Liver (tissue), 10 donors: ENCODE data around the gene KHSRP. TPM values are rescaled to one million over a fixed set of nuclear protein-coding genes. Genes with fewer than 3 reads are reported as not detected.

Experiments used
- DNase-seq: peaks from one replicate; pipeline ENCODE4 v3.0.0-alpha.2; 2017; ENCODE audit warnings: low spot score
- H3K27ac ChIP-seq, 2 donors: one replicate each; pipeline ENCODE4 v1.7.0; 2013; ENCODE audit warnings: inconsistent platforms in 2 of 2, low read length in 2 of 2, control low read depth in 1 of 2, low read depth in 1 of 2, mild to moderate bottlenecking in 1 of 2
- H3K27me3 ChIP-seq, 4 donors: one replicate each; pipeline versions ENCODE4 v1.6.1 to v1.7.0; 2013; ENCODE audit warnings: low read length in 3 of 4, inconsistent platforms in 1 of 4, mild to moderate bottlenecking in 1 of 4, moderate library complexity in 1 of 4; ENCODE audit not compliant: control insufficient read depth in 4 of 4, insufficient read depth in 4 of 4
- H3K36me3 ChIP-seq, 4 donors: one replicate each; pipeline versions ENCODE4 v1.6.1 to v1.7.0; 2013; ENCODE audit warnings: low read length in 3 of 4, mild to moderate bottlenecking in 3 of 4, low read depth in 1 of 4, moderate library complexity in 1 of 4; ENCODE audit not compliant: control insufficient read depth in 4 of 4, insufficient read depth in 3 of 4
- H3K4me1 ChIP-seq, 4 donors: one replicate each; pipeline versions ENCODE4 v1.6.1 to v1.7.0; 2013; ENCODE audit warnings: low read length in 3 of 4, mild to moderate bottlenecking in 3 of 4, moderate library complexity in 1 of 4; ENCODE audit not compliant: control insufficient read depth in 4 of 4, insufficient read depth in 4 of 4
- H3K4me3 ChIP-seq, 3 donors: one replicate each; pipeline versions ENCODE4 v1.6.1 to v1.7.0; 2013; ENCODE audit warnings: low read length in 3 of 3, control low read depth in 1 of 3, low read depth in 1 of 3, mild to moderate bottlenecking in 1 of 3
- H3K9ac ChIP-seq, 2 donors: one replicate each; pipeline ENCODE4 v1.7.0; 2013; ENCODE audit warnings: low read length in 2 of 2, mild to moderate bottlenecking in 2 of 2, moderate library complexity in 2 of 2, control low read depth in 1 of 2, low read depth in 1 of 2
- H3K9me3 ChIP-seq, 4 donors: one replicate each; pipeline versions ENCODE4 v1.6.1 to v1.7.0; 2013; ENCODE audit warnings: low read length in 3 of 4; ENCODE audit not compliant: control insufficient read depth in 4 of 4
- EGR1 ChIP-seq, 2 donors: IDR thresholded peaks; 2 replicates each; pipeline ENCODE4 v1.6.1; 2016 to 2018; ENCODE audit warnings: antibody characterized with exemption in 2 of 2, low read depth in 2 of 2
- FOXA1 ChIP-seq: IDR thresholded peaks from 2 replicates; pipeline ENCODE4 v1.6.1; 2016; ENCODE audit warnings: antibody characterized with exemption
- FOXA2 ChIP-seq: IDR thresholded peaks from 2 replicates; pipeline ENCODE4 v1.6.1; 2016; ENCODE audit warnings: antibody characterized with exemption
- GABPA ChIP-seq, 2 donors: IDR thresholded peaks in 1 of 2; conservative IDR thresholded peaks in 1 of 2; 2 replicates each; pipeline ENCODE4 v1.6.1; 2016; ENCODE audit warnings: antibody characterized with exemption in 2 of 2, mild to moderate bottlenecking in 1 of 2, moderate library complexity in 1 of 2
- HNF4A ChIP-seq, 2 donors: conservative IDR thresholded peaks; 2 replicates each; pipeline ENCODE4 v1.6.1; 2016; ENCODE audit warnings: antibody characterized with exemption in 2 of 2, mild to moderate bottlenecking in 2 of 2
- JUND ChIP-seq, 2 donors: IDR thresholded peaks; 2 replicates each; pipeline ENCODE4 v1.6.1; 2016; ENCODE audit warnings: antibody characterized with exemption in 2 of 2
- NR2F2 ChIP-seq: IDR thresholded peaks from 2 replicates; pipeline ENCODE4 v1.6.1; 2016; ENCODE audit warnings: antibody characterized with exemption
- REST ChIP-seq: IDR thresholded peaks from 2 replicates; pipeline ENCODE4 v1.6.1; 2016; ENCODE audit warnings: antibody characterized with exemption, mild to moderate bottlenecking
- RXRA ChIP-seq, 2 donors: IDR thresholded peaks; 2 replicates each; pipeline ENCODE4 v1.6.1; 2017 to 2018; ENCODE audit warnings: antibody characterized with exemption in 2 of 2, mild to moderate bottlenecking in 1 of 2
- SP1 ChIP-seq: IDR thresholded peaks from 2 replicates; pipeline ENCODE4 v1.6.1; 2018; ENCODE audit warnings: antibody characterized with exemption, mild to moderate bottlenecking
- YY1 ChIP-seq: IDR thresholded peaks from 2 replicates; pipeline ENCODE4 v1.6.1; 2016; ENCODE audit warnings: antibody characterized with exemption, mild to moderate bottlenecking
- WGBS: extraction: QIAGEN DNeasy Blood & Tissue Kit; methylation state at CpG from one replicate; pipeline ENCODE4 v1.1.7; 2013; 5-methylcytosine and 5-hydroxymethylcytosine counted together
- polyA plus RNA-seq, 2 donors: library from polyadenylated mRNA; stranded (reverse) in 1 of 2; unstranded in 1 of 2; fragments of 200-250 nt in 1 of 2; fragments of >200 nt in 1 of 2; fragmentation: Nextera tagmentation in 1 of 2; extraction: Ambion mirVana in 1 of 2; gene quantifications; one replicate each; pipeline versions ENCODE4 v1.2.1 to v1.2.3, GENCODE V29; 2013 to 2015
- small RNA-seq: library from RNA; depleted of rRNA; stranded (forward); fragments of <200 nt; gene quantifications from one replicate; pipeline ENCODE3, GENCODE V24; 2014
- total RNA-seq, 2 donors: library from RNA; depleted of rRNA; stranded (reverse); fragments of >200 nt; gene quantifications; one replicate each; pipeline ENCODE4 v1.2.3, GENCODE V29; 2014
- TF ChIP-seq, protein P1 (sequence below): IDR thresholded peaks from 2 replicates; pipeline ENCODE4 v1.6.1; 2016; ENCODE audit warnings: antibody characterized with exemption
- TF ChIP-seq, protein P2 (sequence below): IDR thresholded peaks from 2 replicates; pipeline ENCODE4 v1.6.1; 2016; ENCODE audit warnings: antibody characterized with exemption
- TF ChIP-seq, protein P3 (sequence below): fragments of 150-350 bp; IDR thresholded peaks from 2 replicates; pipeline ENCODE4 v1.5.1; 2017; ENCODE audit warnings: improper control_type of control experiment, low read depth, low read length; ENCODE audit not compliant: missing input control
- TF ChIP-seq, protein P4 (sequence below): IDR thresholded peaks from 2 replicates; pipeline ENCODE4 v1.6.1; 2016; ENCODE audit warnings: antibody characterized with exemption
- donor health status: healthy.
- donor health status: healthy.
- donor health status: healthy.
- donor health status: healthy.
- donor health status: healthy.

KHSRP gene
- total and polyA plus RNA-seq, 4 donors: 8.0 to 132 (median 66.1) TPM

DNA sequence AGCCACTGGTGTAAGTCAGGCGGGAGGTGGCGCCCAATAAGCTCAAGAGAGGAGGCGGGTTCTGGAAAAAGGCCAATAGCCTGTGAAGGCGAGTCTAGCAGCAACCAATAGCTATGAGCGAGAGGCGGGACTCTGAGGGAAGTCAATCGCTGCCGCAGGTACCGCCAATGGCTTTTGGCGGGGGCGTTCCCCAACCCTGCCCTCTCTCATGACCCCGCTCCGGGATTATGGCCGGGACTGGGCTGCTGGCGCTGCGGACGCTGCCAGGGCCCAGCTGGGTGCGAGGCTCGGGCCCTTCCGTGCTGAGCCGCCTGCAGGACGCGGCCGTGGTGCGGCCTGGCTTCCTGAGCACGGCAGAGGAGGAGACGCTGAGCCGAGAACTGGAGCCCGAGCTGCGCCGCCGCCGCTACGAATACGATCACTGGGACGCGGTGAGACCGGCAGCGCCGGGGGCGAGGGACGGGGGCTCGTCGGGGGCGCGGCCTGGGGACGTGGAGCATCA is 52.0 kb downstream of the KHSRP start, which contains the start of gene ALKBH7:
Gene ALKBH7, plus strand, starts transcription at position 201 of the 502 bp plus-strand sequence. Its CDS starts 27 bp downstream, at position 228.
- H3K27me3 ChIP-seq: no peaks in the 10 kb centered on the region
- H3K9me3 ChIP-seq: no peaks in the 10 kb centered on the region
- H3K27ac ChIP-seq: peak within 1 kb of the TSS; percentile 98 to 99
- peaks cover 2 to 14% (median 4%) of the 10 kb centered on the region in 4 donors for H3K4me1 ChIP-seq
- H3K9ac ChIP-seq: peak within 1 kb of the TSS; percentile 46 to 62
- H3K4me3 ChIP-seq: peak within 1 kb of the TSS; percentile 49 to 79 (median 70)
- DNase-seq: peak; percentile 96
- under 1% methylated on average over 47 of the region's 47 CpGs for WGBS
- TF ChIP-seq, protein P1, sequence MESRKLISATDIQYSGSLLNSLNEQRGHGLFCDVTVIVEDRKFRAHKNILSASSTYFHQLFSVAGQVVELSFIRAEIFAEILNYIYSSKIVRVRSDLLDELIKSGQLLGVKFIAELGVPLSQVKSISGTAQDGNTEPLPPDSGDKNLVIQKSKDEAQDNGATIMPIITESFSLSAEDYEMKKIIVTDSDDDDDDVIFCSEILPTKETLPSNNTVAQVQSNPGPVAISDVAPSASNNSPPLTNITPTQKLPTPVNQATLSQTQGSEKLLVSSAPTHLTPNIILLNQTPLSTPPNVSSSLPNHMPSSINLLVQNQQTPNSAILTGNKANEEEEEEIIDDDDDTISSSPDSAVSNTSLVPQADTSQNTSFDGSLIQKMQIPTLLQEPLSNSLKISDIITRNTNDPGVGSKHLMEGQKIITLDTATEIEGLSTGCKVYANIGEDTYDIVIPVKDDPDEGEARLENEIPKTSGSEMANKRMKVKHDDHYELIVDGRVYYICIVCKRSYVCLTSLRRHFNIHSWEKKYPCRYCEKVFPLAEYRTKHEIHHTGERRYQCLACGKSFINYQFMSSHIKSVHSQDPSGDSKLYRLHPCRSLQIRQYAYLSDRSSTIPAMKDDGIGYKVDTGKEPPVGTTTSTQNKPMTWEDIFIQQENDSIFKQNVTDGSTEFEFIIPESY: no peak
- peak in 1 of 2 donors; percentile 37 for TF ChIP-seq HNF4A (conservative IDR thresholded peaks at IDR 0.05)
- TF ChIP-seq, protein P2, sequence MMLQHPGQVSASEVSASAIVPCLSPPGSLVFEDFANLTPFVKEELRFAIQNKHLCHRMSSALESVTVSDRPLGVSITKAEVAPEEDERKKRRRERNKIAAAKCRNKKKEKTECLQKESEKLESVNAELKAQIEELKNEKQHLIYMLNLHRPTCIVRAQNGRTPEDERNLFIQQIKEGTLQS: no peak
- peak in 1 of 2 donors; percentile 56 for TF ChIP-seq JUND (IDR thresholded peaks at IDR 0.05)
- peak in 1 of 2 donors; percentile 56 for TF ChIP-seq GABPA (IDR thresholded peaks at IDR 0.05 in 1 of 2, conservative IDR thresholded peaks at IDR 0.05 in 1 of 2)
- TF ChIP-seq NR2F2: peak; percentile 87
- peak; percentile 79 for TF ChIP-seq YY1
- peak; percentile 12 for TF ChIP-seq REST
- peak; percentile 82 to 87 for TF ChIP-seq EGR1 (IDR thresholded peaks at IDR 0.05; ENCODE audit: low read depth in 2 of 2)
- no peak for TF ChIP-seq FOXA2
- TF ChIP-seq, protein P3, sequence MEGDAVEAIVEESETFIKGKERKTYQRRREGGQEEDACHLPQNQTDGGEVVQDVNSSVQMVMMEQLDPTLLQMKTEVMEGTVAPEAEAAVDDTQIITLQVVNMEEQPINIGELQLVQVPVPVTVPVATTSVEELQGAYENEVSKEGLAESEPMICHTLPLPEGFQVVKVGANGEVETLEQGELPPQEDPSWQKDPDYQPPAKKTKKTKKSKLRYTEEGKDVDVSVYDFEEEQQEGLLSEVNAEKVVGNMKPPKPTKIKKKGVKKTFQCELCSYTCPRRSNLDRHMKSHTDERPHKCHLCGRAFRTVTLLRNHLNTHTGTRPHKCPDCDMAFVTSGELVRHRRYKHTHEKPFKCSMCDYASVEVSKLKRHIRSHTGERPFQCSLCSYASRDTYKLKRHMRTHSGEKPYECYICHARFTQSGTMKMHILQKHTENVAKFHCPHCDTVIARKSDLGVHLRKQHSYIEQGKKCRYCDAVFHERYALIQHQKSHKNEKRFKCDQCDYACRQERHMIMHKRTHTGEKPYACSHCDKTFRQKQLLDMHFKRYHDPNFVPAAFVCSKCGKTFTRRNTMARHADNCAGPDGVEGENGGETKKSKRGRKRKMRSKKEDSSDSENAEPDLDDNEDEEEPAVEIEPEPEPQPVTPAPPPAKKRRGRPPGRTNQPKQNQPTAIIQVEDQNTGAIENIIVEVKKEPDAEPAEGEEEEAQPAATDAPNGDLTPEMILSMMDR: no peak
- TF ChIP-seq SP1: peak; percentile 89
- TF ChIP-seq, protein P4, sequence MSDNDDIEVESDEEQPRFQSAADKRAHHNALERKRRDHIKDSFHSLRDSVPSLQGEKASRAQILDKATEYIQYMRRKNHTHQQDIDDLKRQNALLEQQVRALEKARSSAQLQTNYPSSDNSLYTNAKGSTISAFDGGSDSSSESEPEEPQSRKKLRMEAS: peak; percentile 37
- peak; percentile 22 to 66 for TF ChIP-seq RXRA (IDR thresholded peaks at IDR 0.05)
- H3K36me3 ChIP-seq: peaks cover 2 to 13% (median 10%) of the 10 kb centered on the region in 4 donors

GRCh38 chr19:6364353-6364752 is 60.3 kb downstream of the KHSRP start:
- Histone ChIP-seq H3K9ac (no peak overlapping the region), H3K27ac (no peak overlapping the region), H3K9me3 (no peaks in the 10 kb centered on the region), H3K27me3 (no peaks in the 10 kb centered on the region), H3K36me3 (peaks cover 8 to 29% (median 19%) of the 10 kb centered on the region in 4 donors), H3K4me3 (no peak overlapping the region), H3K4me1 (peaks cover 0 to 11% (median 5%) of the 10 kb centered on the region in 4 donors)
- WGBS: 98% methylated on average over 21 of the region's 21 CpGs
- TF ChIP-seq HNF4A (conservative IDR thresholded peaks at IDR 0.05): no peak
- TF ChIP-seq FOXA1: no peak
- no peak for DNase-seq

Small RNAs within 50 kb of the gene (small RNA-seq; reads per million reads assigned to genes)
- gene MIR6790: not detected
- not detected for gene MIR6885

Other genes with a start within 250 kb of the KHSRP start
- gene MLLT1, start 144.8 kb downstream of the KHSRP start, total RNA-seq: 1 to 10 TPM; 2.1 to 6.9 TPM
- 10 to 100 TPM in 1 of 2 donors, 1 to 10 TPM in 1; 7.7 to 15.6 TPM for gene MLLT1, start 144.8 kb downstream of the KHSRP start, polyA plus RNA-seq
- not detected for gene ACER1, start 91.2 kb downstream of the KHSRP start, total RNA-seq
- gene ACER1, start 91.2 kb downstream of the KHSRP start, polyA plus RNA-seq: under 1 TPM in 1 of 2 donors, not detected in 1; 0.07 TPM
- gene CLPP, start 63.3 kb downstream of the KHSRP start, total RNA-seq: 10 to 100 TPM; 25.6 to 33.9 TPM
- 10 to 100 TPM; 54.6 to 78.0 TPM for gene CLPP, start 63.3 kb downstream of the KHSRP start, polyA plus RNA-seq
- 10 to 100 TPM; 29.9 to 35.5 TPM for gene ALKBH7, start 52.0 kb downstream of the KHSRP start, total RNA-seq
- gene ALKBH7, start 52.0 kb downstream of the KHSRP start, polyA plus RNA-seq: 10 to 100 TPM; 66.8 to 99.7 TPM
- gene PSPN, start 48.9 kb downstream of the KHSRP start, total RNA-seq: under 1 TPM; 0.61 to 0.75 TPM
- under 1 TPM; 0.51 to 0.63 TPM for gene PSPN, start 48.9 kb downstream of the KHSRP start, polyA plus RNA-seq
- gene GTF2F1, start 31.6 kb downstream of the KHSRP start, total RNA-seq: 10 to 100 TPM; 11.5 to 22.0 TPM
- 10 to 100 TPM in 1 of 2 donors, 1 to 10 TPM in 1; 7.4 to 24.4 TPM for gene GTF2F1, start 31.6 kb downstream of the KHSRP start, polyA plus RNA-seq
- under 1 TPM in 1 of 2 donors, not detected in 1; 0.14 TPM for gene SLC25A41, start 9.0 kb upstream of the KHSRP start, total RNA-seq
- gene SLC25A41, start 9.0 kb upstream of the KHSRP start, polyA plus RNA-seq: under 1 TPM in 1 of 2 donors, not detected in 1; 0.16 TPM
- 10 to 100 TPM; 25.3 to 34.6 TPM for gene SLC25A23, start 35.0 kb upstream of the KHSRP start, total RNA-seq
- 10 to 100 TPM in 1 of 2 donors, 1 to 10 TPM in 1; 9.3 to 20.0 TPM for gene SLC25A23, start 35.0 kb upstream of the KHSRP start, polyA plus RNA-seq
- 10 to 100 TPM; 23.5 to 34.3 TPM for gene CRB3, start 39.5 kb upstream of the KHSRP start, total RNA-seq
- 10 to 100 TPM; 19.2 to 38.7 TPM for gene CRB3, start 39.5 kb upstream of the KHSRP start, polyA plus RNA-seq
- gene DENND1C, start 57.0 kb upstream of the KHSRP start, total RNA-seq: 1 to 10 TPM; 1.1 to 1.4 TPM
- gene DENND1C, start 57.0 kb upstream of the KHSRP start, polyA plus RNA-seq: 1 to 10 TPM in 1 of 2 donors, under 1 TPM in 1; 0.99 to 1.5 TPM
- gene TUBB4A, start 77.5 kb upstream of the KHSRP start, total RNA-seq: 1 to 10 TPM in 1 of 2 donors, under 1 TPM in 1; 0.25 to 1.6 TPM
- gene TUBB4A, start 77.5 kb upstream of the KHSRP start, polyA plus RNA-seq: 1 to 10 TPM in 1 of 2 donors, under 1 TPM in 1; 0.28 to 1.9 TPM
- gene TNFSF9, start 106.2 kb upstream of the KHSRP start, total RNA-seq: under 1 TPM in 1 of 2 donors, not detected in 1; 0.08 TPM
- gene TNFSF9, start 106.2 kb upstream of the KHSRP start, polyA plus RNA-seq: under 1 TPM in 1 of 2 donors, not detected in 1; 0.12 TPM
- not detected for gene CD70, start 166.3 kb upstream of the KHSRP start, total RNA-seq
- gene CD70, start 166.3 kb upstream of the KHSRP start, polyA plus RNA-seq: not detected
- 10 to 100 TPM; 10.1 to 75.6 TPM for gene TNFSF14, start 245.3 kb upstream of the KHSRP start, total RNA-seq
- 10 to 100 TPM in 1 of 2 donors, 1 to 10 TPM in 1; 6.5 to 14.7 TPM for gene TNFSF14, start 245.3 kb upstream of the KHSRP start, polyA plus RNA-seq